Erythroblast (primary cell): ENCODE data around the gene FCRL1.

Source experiments
- GATA1 ChIP-seq: IDR thresholded peaks from 2 replicates; pipeline ENCODE4 v1.6.1; 2011; ENCODE audit warnings: low read depth, mild to moderate bottlenecking, control low read depth, low read length, moderate library complexity
- POLR2A ChIP-seq: IDR thresholded peaks from 2 replicates; pipeline ENCODE4 v1.6.1; 2011; ENCODE audit warnings: mild to moderate bottlenecking, low read length

DNA sequence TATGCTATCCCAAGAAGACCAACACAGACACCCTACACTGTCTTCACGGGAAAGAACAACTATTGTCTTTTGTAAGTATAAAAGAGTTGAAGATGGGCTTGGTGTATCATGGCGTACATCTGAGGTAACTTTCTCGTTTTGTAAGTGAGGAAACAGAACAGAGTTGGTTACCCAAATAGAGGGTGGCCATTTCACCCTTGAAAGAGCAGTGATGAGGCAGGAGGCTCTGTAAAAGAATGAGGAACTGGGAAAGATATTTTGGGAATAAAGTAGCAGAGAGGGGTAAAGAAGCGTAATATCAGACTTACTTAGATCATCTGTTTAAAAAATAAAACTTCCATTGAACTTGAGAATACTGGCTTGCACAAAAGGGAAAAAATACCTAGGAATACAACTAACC lies 61.9 kb downstream of the FCRL1 start:
- no peak for TF ChIP-seq POLR2A
- TF ChIP-seq GATA1: no peak
